ENCODE results near the gene KRTAP4-4. TPM values are rescaled to one million over a fixed set of nuclear protein-coding genes. Genes with fewer than 3 reads are reported as not detected.
"Not testable (repeated sequence)": the region's sequence is repeated elsewhere in the genome, so short reads cannot be mapped to it uniquely, and the experiment has no call there.

Gene KRTAP4-4
- total RNA-seq, 2 donors from 2014 or later: not detected

DNA sequence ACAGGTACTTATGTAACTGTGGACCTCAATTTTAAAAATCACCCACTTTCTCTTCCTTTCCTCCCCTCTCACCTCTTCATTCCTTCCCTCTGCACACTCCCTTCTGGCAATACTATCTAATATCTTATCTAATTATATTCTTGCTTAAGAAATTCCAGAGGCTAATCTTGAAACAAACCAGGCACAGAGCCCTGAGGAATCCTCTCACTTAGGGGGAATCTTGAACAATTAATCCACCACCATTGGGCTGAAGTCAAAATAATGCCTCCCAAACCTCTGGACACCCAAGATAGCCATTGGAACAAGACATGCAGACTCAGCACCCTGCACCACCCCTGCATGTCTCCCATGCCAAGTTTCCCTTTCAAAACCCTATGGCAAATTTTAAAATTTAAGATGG is 19.2 kb downstream of the KRTAP4-4 start:
- Histone ChIP-seq H3K9me3 (no peaks in the 10 kb centered on the region), H3K36me3 (no peaks in the 10 kb centered on the region), H3K27me3 (replicated peaks; ENCODE audit: insufficient read depth) (no peaks in the 10 kb centered on the region), H3K4me1 (replicated peaks) (no peaks in the 10 kb centered on the region), H3K4me3 (no peak overlapping the region), H3K27ac (no peak overlapping the region)
- no peak for DNase-seq (ENCODE audit: low spot score)
- intact Hi-C loops (cut with DNase I): no loop called here
- no peak for TF ChIP-seq POLR2A (IDR thresholded peaks at IDR 0.05)
- no peak for TF ChIP-seq POLR2AphosphoS5 (IDR thresholded peaks at IDR 0.05)
- TF ChIP-seq, protein P1, sequence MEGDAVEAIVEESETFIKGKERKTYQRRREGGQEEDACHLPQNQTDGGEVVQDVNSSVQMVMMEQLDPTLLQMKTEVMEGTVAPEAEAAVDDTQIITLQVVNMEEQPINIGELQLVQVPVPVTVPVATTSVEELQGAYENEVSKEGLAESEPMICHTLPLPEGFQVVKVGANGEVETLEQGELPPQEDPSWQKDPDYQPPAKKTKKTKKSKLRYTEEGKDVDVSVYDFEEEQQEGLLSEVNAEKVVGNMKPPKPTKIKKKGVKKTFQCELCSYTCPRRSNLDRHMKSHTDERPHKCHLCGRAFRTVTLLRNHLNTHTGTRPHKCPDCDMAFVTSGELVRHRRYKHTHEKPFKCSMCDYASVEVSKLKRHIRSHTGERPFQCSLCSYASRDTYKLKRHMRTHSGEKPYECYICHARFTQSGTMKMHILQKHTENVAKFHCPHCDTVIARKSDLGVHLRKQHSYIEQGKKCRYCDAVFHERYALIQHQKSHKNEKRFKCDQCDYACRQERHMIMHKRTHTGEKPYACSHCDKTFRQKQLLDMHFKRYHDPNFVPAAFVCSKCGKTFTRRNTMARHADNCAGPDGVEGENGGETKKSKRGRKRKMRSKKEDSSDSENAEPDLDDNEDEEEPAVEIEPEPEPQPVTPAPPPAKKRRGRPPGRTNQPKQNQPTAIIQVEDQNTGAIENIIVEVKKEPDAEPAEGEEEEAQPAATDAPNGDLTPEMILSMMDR (IDR thresholded peaks at IDR 0.05): no peak

DNA sequence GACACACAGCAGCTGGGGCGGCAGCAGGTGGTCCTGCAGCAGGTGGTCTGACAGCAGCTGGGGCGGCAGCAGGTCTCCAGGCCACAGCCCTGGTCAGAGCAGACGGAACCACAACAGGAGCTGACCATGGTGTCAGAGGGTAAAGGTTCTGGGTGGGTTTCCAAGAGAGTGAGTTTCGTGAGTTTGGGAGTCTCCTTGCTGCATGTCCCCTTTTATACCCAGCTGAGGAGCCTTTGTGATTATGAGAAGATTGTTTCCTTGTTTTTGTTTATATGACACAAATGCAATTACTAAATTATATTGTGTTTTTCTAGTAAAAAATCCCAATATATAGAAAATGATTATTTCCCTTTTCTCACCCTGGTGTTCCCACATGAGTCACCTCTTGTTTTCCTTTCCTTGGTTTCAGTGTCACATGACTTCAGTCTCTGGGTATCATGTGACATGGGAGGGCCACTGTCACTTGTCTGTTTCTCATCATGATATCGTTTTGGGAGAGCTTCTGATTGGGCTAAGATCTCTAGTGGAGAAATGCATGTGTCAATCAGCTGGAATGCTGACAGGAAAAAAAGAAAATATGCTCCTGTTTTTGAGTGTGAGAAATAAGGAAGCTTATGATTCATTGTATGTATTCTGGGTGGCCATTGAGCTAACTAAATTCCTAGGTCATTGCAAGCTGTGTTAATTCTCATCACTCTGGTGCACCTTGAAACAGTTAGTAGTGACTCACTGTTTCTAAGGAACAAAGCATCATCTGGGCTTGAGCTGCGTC is 20.0 kb downstream of the KRTAP4-4 start, which contains the start of gene KRTAP4-6:
Gene KRTAP4-6, minus strand, starts transcription at position 185 of the 772 bp plus-strand sequence. Its CDS starts 57 bp downstream, at position 128.
- DNase-seq (ENCODE audit: low spot score): no peak
- TF ChIP-seq POLR2AphosphoS5 (IDR thresholded peaks at IDR 0.05): no peak
- no peak for TF ChIP-seq POLR2A (IDR thresholded peaks at IDR 0.05)
- Histone ChIP-seq H3K27ac (no peak within 1 kb of the TSS), H3K4me3 (no peak within 1 kb of the TSS), H3K9me3 (no peaks in the 10 kb centered on the region), H3K4me1 (replicated peaks) (no peaks in the 10 kb centered on the region), H3K36me3 (no peaks in the 10 kb centered on the region), H3K27me3 (replicated peaks; ENCODE audit: insufficient read depth) (no peaks in the 10 kb centered on the region)
- WGBS: 89% methylated on average over 6 of the region's 6 CpGs
- intact Hi-C loops (cut with DNase I): no loop called here

DNA sequence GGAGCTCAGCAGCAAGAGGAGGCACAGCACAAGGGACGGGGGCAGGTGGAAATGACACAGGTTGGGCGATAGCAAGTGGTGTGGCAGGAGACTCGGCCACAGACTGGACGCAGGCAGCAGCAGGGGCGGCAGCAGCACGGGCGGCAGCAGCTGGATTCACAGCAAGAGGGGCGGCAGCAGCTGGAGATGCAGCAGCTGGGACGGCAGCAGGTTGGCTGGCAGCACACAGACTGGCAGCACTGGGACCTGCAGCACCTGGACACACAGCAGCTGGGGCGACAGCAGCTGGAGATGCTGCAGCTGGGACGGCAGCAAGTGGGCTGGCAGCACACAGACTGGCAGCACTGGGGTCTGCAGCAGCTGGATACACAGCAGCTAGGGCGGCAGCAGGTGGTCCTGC is 20.7 kb downstream of the KRTAP4-4 start:
- H3K9me3 ChIP-seq; H3K27me3 ChIP-seq (replicated peaks; ENCODE audit: insufficient read depth); DNase-seq (ENCODE audit: low spot score); H3K36me3 ChIP-seq; H3K4me3 ChIP-seq; H3K27ac ChIP-seq; H3K4me1 ChIP-seq (replicated peaks); intact Hi-C loops (cut with DNase I): not testable (repeated sequence)
- WGBS: 87% methylated on average over 12 of the region's 12 CpGs

DNA sequence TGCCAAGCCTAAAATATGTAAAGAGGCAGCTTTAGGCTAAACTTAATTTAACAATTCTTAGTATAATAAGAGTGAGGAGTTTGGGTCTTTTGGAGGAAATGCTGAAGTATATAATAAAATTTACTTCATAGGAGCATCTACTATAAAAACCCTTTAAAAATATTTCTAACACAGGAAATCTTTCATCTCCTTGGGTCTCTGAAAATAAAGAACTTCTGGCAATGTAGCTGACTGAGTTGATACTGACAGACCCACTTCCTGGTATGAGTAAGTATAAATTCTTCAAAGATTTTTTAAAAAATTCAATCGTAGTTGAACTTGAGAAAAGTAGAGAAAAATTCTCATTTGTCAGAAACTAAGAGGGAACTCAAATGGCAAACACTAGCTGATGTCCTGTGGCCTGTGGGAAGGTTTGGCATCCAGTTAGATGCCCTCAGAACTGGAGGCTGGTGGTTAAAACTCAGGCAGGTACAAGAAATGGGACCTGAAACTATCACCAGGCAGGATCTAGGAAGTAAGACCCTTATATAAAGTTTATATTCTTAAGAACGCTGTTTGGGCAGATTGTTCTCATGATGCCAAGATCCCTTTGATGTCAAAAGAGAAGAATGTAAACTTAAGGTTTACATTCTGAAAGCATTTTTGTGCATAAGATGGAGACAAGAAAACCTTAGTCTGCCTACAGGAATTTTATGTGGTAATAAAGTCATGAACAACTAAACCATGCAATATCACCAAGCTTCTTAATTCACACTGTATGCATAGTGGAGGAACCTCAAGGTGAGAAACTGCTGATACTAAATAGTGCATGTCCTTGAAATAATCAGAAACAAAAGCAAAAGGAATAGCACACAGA is 26.4 kb downstream of the KRTAP4-4 start:
- H3K9me3 ChIP-seq: no peaks in the 10 kb centered on the region
- H3K4me3 ChIP-seq: no peak overlapping the region
- H3K36me3 ChIP-seq: no peaks in the 10 kb centered on the region
- TF ChIP-seq, protein P1 (IDR thresholded peaks at IDR 0.05): no peak
- TF ChIP-seq POLR2A (IDR thresholded peaks at IDR 0.05): no peak
- TF ChIP-seq POLR2AphosphoS5 (IDR thresholded peaks at IDR 0.05): no peak
- intact Hi-C loops (cut with DNase I): no loop called here
- no peaks in the 10 kb centered on the region for H3K27me3 ChIP-seq (replicated peaks; ENCODE audit: insufficient read depth)
- no peaks in the 10 kb centered on the region for H3K4me1 ChIP-seq (replicated peaks)
- no peak for DNase-seq (ENCODE audit: low spot score)
- H3K27ac ChIP-seq: no peak overlapping the region
- WGBS: 30% methylated on average over 2 of the region's 2 CpGs

DNA sequence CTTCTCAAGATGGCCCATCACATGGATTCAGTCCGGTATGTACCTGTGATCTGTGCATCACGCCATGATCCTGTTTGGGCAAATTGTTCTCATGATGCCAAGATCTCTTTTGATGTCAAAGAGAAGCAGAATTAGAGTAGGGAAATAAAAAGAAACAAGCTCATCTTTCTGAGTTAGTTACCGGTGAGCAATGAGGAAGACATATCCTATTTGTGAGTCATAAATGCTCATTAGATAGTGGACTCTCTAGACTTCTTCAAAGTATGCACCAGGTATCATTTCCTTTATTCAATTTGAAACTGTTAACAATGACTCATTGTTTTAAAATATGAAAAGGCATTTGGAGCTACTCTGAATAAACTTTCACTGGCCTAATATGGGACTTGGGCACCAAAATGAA is 28.6 kb downstream of the KRTAP4-4 start:
- Histone ChIP-seq H3K4me3 (no peak overlapping the region), H3K9me3 (no peaks in the 10 kb centered on the region), H3K36me3 (no peaks in the 10 kb centered on the region), H3K4me1 (replicated peaks) (no peaks in the 10 kb centered on the region), H3K27me3 (replicated peaks; ENCODE audit: insufficient read depth) (no peaks in the 10 kb centered on the region), H3K27ac (no peak overlapping the region)
- TF ChIP-seq POLR2AphosphoS5 (IDR thresholded peaks at IDR 0.05) (no peak), POLR2A (IDR thresholded peaks at IDR 0.05) (no peak)
- TF ChIP-seq, protein P1 (IDR thresholded peaks at IDR 0.05): no peak
- no peak for DNase-seq (ENCODE audit: low spot score)
- intact Hi-C loops (cut with DNase I): no loop called here
- WGBS: 83% methylated on average over 3 of the region's 3 CpGs
